GM18951 (cell line): ENCODE results near the gene RNASE13.

Source experiments
- POLR2A ChIP-seq: IDR thresholded peaks from 4 replicates; pipeline ENCODE4 v1.6.1; 2011; ENCODE audit warnings: mild to moderate bottlenecking; ENCODE audit not compliant: insufficient read length, insufficient read depth; ENCODE audit errors: extremely low read depth
- in situ Hi-C: fragments of 300-500 bp; cut with MboI; formaldehyde crosslinking; loops from one replicate; pipeline ENCODE4 v1.12.0; 2022; ENCODE audit warnings: low sequenced_read_pairs, mixed read lengths, inconsistent platforms; ENCODE audit not compliant: unreplicated experiment

RNASE13 gene

GRCh38 chr14:21071225-21072030, 36.8 kb upstream of the RNASE13 start:
- in situ Hi-C loops: no loop called here
- TF ChIP-seq POLR2A: no peak

- in situ Hi-C loops: no loop called here
- no peak for TF ChIP-seq POLR2A
Measured at GRCh38 chr14:21070610-21071224, 36.1 kb upstream of the RNASE13 start.

GRCh38 chr14:21070083-21070609, 35.5 kb upstream of the RNASE13 start, which contains the start of gene ARHGEF40:
Gene ARHGEF40 (plus strand): TSS chr14:21070304. CDS start chr14:21070397, 93 bp downstream.
- in situ Hi-C loops: no loop called here
- no peak for TF ChIP-seq POLR2A

GRCh38 chr14:21069388-21070082, 34.9 kb upstream of the RNASE13 start:
- in situ Hi-C loops: no loop called here
- TF ChIP-seq POLR2A: no peak

- TF ChIP-seq POLR2A: no peak
- in situ Hi-C loops: no loop called here
Measured at GRCh38 chr14:21068521-21069387, 34.1 kb upstream of the RNASE13 start.

- in situ Hi-C loops: no loop called here
Measured at GRCh38 chr14:21066882-21067502, 32.4 kb upstream of the RNASE13 start.

GRCh38 chr14:21063479-21063878, 28.9 kb upstream of the RNASE13 start:
- TF ChIP-seq POLR2A: no peak

More at GRCh38 chr14:21066882-21067502, 32.4 kb upstream of the RNASE13 start:
- no peak for TF ChIP-seq POLR2A

GRCh38 chr14:21061347-21061668, 26.7 kb upstream of the RNASE13 start:
- in situ Hi-C loops: no loop called here

More at GRCh38 chr14:21063479-21063878, 28.9 kb upstream of the RNASE13 start:
- in situ Hi-C loops: no loop called here

GRCh38 chr14:21060614-21061346, 26.2 kb upstream of the RNASE13 start:
- TF ChIP-seq POLR2A: no peak
- in situ Hi-C loops: no loop called here

More at GRCh38 chr14:21061347-21061668, 26.7 kb upstream of the RNASE13 start:
- no peak for TF ChIP-seq POLR2A

GRCh38 chr14:21059842-21060613, 25.4 kb upstream of the RNASE13 start:
- in situ Hi-C loops: no loop called here
- no peak for TF ChIP-seq POLR2A

GRCh38 chr14:21058903-21059302, 24.3 kb upstream of the RNASE13 start:
- TF ChIP-seq POLR2A: no peak
- in situ Hi-C loops: no loop called here
